B cell (primary cell): ENCODE data around the gene GGA2. TPM values are rescaled to one million over a fixed set of nuclear protein-coding genes. Genes with fewer than 3 reads are reported as not detected.

Source experiments
- ATAC-seq: fragments of 200-7000 bp; cut with Tn5 transposase; one replicate; pipeline ENCODE4 v1.10.0; 2021; ENCODE audit warnings: low read depth, mild to moderate bottlenecking, moderate number of reproducible peaks, moderate library complexity
- CTCF ChIA-PET: fragments of 350-600 bp; sonication (Branson Sonifier 250); formaldehyde crosslinking; loops from one replicate; lab custom pipeline; 2021; ENCODE audit warnings: antibody characterized with exemption, inconsistent platforms; lab: Charles Lee
- POLR2A ChIA-PET: fragments of 350-600 bp; sonication (Branson Sonifier 250); formaldehyde crosslinking; loops from one replicate; lab custom pipeline; 2021; ENCODE audit warnings: antibody characterized with exemption; lab: Charles Lee
- DNase-seq: peaks from one replicate; pipeline ENCODE4 v3.0.0; 2013
- H2AFZ ChIP-seq: 2 replicates; pipeline ENCODE4 v1.6.1; 2012; ENCODE audit warnings: mild to moderate bottlenecking, low read depth, low read length; ENCODE audit not compliant: insufficient read depth, poor library complexity, severe bottlenecking
- H3K27ac ChIP-seq, 2 donors: 1 replicate in 1 of 2; 2 replicates in 1 of 2; pipeline ENCODE4 v1.5.1; 2012 to 2013; ENCODE audit warnings: low read length in 2 of 2, mild to moderate bottlenecking in 2 of 2, moderate library complexity in 1 of 2
- H3K27me3 ChIP-seq, 4 experiments: fragments of 200-600 bp in 1 of 4; sonication (generic) in 1 of 4; replicated peaks in 1 of 4; 1 replicate in 2 of 4; 2 replicates in 2 of 4; pipeline versions ENCODE4 v1.6.1 to v1.7.0; 2013 to 2016; ENCODE audit warnings: low read length in 3 of 4, mild to moderate bottlenecking in 2 of 4, mixed read lengths in 1 of 4, moderate library complexity in 1 of 4; ENCODE audit not compliant: insufficient read depth in 4 of 4, control insufficient read depth in 3 of 4; ENCODE audit errors: control extremely low read depth in 1 of 4
- H3K36me3 ChIP-seq, 2 experiments: replicated peaks in 1 of 2; 1 replicate in 1 of 2; 2 replicates in 1 of 2; pipeline versions ENCODE4 v1.6.1 to v1.7.1; 2013; ENCODE audit warnings: low read length in 1 of 2; ENCODE audit not compliant: insufficient read depth in 2 of 2, control insufficient read depth in 1 of 2; ENCODE audit errors: control extremely low read depth in 1 of 2, extremely low read depth in 1 of 2
- H3K4me1 ChIP-seq, 2 donors: fragments of 200-600 bp in 1 of 2; sonication (generic) in 1 of 2; 1 replicate in 1 of 2; 2 replicates in 1 of 2; pipeline versions ENCODE4 v1.5.1 to v1.6.1; 2013 to 2017; ENCODE audit warnings: low read length in 2 of 2; ENCODE audit not compliant: control insufficient read depth in 2 of 2, insufficient read depth in 2 of 2
- H3K4me2 ChIP-seq: replicated peaks from 2 replicates; pipeline ENCODE3; 2012; ENCODE audit warnings: mild to moderate bottlenecking, low read depth, low read length; ENCODE audit not compliant: poor library complexity, severe bottlenecking
- H3K4me3 ChIP-seq, 5 experiments: fragments of 200-600 bp in 1 of 5; sonication (generic) in 1 of 5; 1 replicate in 3 of 5; 2 replicates in 2 of 5; pipeline versions ENCODE4 v1.5.1 to v1.7.0; 2011 to 2016; ENCODE audit warnings: low read length in 4 of 5, mild to moderate bottlenecking in 4 of 5, low read depth in 2 of 5, control low read depth in 1 of 5, moderate library complexity in 1 of 5; ENCODE audit not compliant: insufficient read depth in 1 of 5; ENCODE audit errors: control extremely low read depth in 1 of 5, extremely low read depth in 1 of 5
- H3K79me2 ChIP-seq: fragments of 200-600 bp; sonication (generic); one replicate; pipeline ENCODE4 v1.6.0; 2016; ENCODE audit warnings: low read length; ENCODE audit not compliant: control insufficient read depth, insufficient read depth
- H3K9ac ChIP-seq: fragments of 200-600 bp; sonication (generic); 2 replicates; pipeline ENCODE4 v1.6.1; 2017; ENCODE audit warnings: mild to moderate bottlenecking, low read length, moderate library complexity
- H3K9me3 ChIP-seq, 3 donors: one replicate each; pipeline versions ENCODE4 v1.6.1 to v1.7.1; 2013; ENCODE audit warnings: low read length in 2 of 3; ENCODE audit not compliant: control insufficient read depth in 2 of 3, insufficient read depth in 1 of 3; ENCODE audit errors: control extremely low read depth in 1 of 3
- H4K20me1 ChIP-seq: 2 replicates; pipeline ENCODE4 v1.6.0; 2012; ENCODE audit warnings: mild to moderate bottlenecking, low read length; ENCODE audit not compliant: insufficient read depth, control insufficient read depth, poor library complexity, severe bottlenecking
- H3K27ac Mint-ChIP-seq: one replicate; pipeline ENCODE4 v1.8.0; 2021; ENCODE audit warnings: mixed read lengths
- H3K27me3 Mint-ChIP-seq: one replicate; pipeline ENCODE4 v1.8.0; 2021; ENCODE audit warnings: mixed read lengths
- H3K4me1 Mint-ChIP-seq: one replicate; pipeline ENCODE4 v1.8.0; 2021; ENCODE audit warnings: mixed read lengths
- H3K4me3 Mint-ChIP-seq: one replicate; pipeline ENCODE4 v1.8.0; 2021; ENCODE audit warnings: mixed read lengths
- H3K9me3 Mint-ChIP-seq: one replicate; pipeline ENCODE4 v1.8.0; 2022; ENCODE audit warnings: mixed read lengths; ENCODE audit not compliant: insufficient read depth
- EZH2 ChIP-seq: IDR thresholded peaks from 2 replicates; pipeline ENCODE4 v1.6.1; 2012; ENCODE audit warnings: borderline replicate concordance, low read depth, mild to moderate bottlenecking, moderate library complexity, low read length; ENCODE audit not compliant: insufficient read depth, poor library complexity, severe bottlenecking
- WGBS: methylation state at CpG from one replicate; pipeline ENCODE4 v1.1.5; 2013; ENCODE audit warnings: missing lambda C conversion rate; ENCODE audit not compliant: insufficient coverage; 5-methylcytosine and 5-hydroxymethylcytosine counted together
- intact Hi-C: fragments of 100-400 bp; cut with micrococcal nuclease; formaldehyde crosslinking; loops from one replicate; pipeline ENCODE4 v1.10.0; 2022
- polyA plus RNA-seq: library from polyadenylated mRNA; depleted of rRNA; stranded (reverse); fragments of >200 nt; gene quantifications from 2 replicates; pipeline ENCODE4 v1.2.3, GENCODE V29; 2012
- total RNA-seq, 2 donors: library from RNA; stranded (reverse); fragments of 120-200 nt in 1 of 2; gene quantifications; 1 replicate in 1 of 2; 2 replicates in 1 of 2; pipeline versions ENCODE4 v1.2.3 to v1.2.4, GENCODE V29; 2013 to 2022
- TF ChIP-seq, protein P1 (sequence below): fragments of 200-600 bp; IDR thresholded peaks from one replicate; pipeline ENCODE4 v1.8.0; 2022; ENCODE audit warnings: antibody characterized with exemption, mild to moderate bottlenecking

Gene GGA2
- total and polyA plus RNA-seq, 2 donors (not counting 1 experiment from before 2014, with no cell fraction given), result 227 to 832 TPM

GRCh38 chr16:23482778-23483177 lies 27.5 kb downstream of the GGA2 start:
- Mint-ChIP-seq H3K4me1 (peaks cover 3% of the 10 kb centered on the region), H3K9me3 (no peaks in the 10 kb centered on the region), H3K27ac (peak overlapping the region; percentile 63), H3K27me3 (no peaks in the 10 kb centered on the region), H3K4me3 (peak overlapping the region; percentile 11)
- Histone ChIP-seq H3K4me1 (no peaks in the 10 kb centered on the region), H3K9ac (no peak overlapping the region), H3K27me3 (no peaks in the 10 kb centered on the region), H3K9me3 (no peaks in the 10 kb centered on the region), H4K20me1 (peaks cover 96% of the 10 kb centered on the region), H3K79me2 (peaks cover 76% of the 10 kb centered on the region), H3K4me3 (no peak overlapping the region), H3K4me2 (no peak overlapping the region), H3K36me3 (peaks cover 4 to 94% of the 10 kb centered on the region in 2 experiments), H2AFZ (no peak overlapping the region), H3K27ac (peak overlapping the region in 1 of 2 donors; percentile 59)
- 86% methylated on average over 14 of the region's 14 CpGs for WGBS
- ChIA-PET CTCF (no interaction called here), POLR2A (interaction anchor here (0.6 kb wide), 1 partner anchor 21 kb away, joined by 3 read pairs; no protein-coding TSS in a partner anchor)
- ATAC-seq, result peak; percentile 48
- peak; percentile 35 for DNase-seq
- TF ChIP-seq EZH2, result no peak
- TF ChIP-seq, protein P1, sequence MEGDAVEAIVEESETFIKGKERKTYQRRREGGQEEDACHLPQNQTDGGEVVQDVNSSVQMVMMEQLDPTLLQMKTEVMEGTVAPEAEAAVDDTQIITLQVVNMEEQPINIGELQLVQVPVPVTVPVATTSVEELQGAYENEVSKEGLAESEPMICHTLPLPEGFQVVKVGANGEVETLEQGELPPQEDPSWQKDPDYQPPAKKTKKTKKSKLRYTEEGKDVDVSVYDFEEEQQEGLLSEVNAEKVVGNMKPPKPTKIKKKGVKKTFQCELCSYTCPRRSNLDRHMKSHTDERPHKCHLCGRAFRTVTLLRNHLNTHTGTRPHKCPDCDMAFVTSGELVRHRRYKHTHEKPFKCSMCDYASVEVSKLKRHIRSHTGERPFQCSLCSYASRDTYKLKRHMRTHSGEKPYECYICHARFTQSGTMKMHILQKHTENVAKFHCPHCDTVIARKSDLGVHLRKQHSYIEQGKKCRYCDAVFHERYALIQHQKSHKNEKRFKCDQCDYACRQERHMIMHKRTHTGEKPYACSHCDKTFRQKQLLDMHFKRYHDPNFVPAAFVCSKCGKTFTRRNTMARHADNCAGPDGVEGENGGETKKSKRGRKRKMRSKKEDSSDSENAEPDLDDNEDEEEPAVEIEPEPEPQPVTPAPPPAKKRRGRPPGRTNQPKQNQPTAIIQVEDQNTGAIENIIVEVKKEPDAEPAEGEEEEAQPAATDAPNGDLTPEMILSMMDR, result no peak
- intact Hi-C loops, result no loop called here

DNA sequence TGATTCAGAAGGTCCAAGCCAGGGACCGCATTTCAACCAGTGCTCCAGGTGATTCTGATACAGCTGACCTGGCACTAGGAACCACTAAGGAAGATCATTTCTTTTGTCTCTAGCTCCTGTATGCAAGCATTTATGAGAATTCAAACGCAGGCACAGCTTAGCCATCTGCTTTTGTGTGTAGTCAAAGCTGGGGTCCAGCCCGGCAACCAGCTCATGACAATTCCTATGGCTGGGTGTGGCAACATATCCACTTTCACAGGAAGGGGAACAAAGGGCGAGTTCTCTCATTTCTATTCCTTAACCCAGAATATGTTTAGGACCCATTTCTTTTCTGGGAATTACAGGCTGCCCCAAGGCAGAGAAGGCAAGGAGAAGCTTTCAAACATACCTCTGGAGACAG lies 30.0 kb downstream of the GGA2 start:
- no peaks in the 10 kb centered on the region for H3K27me3 Mint-ChIP-seq
- Histone ChIP-seq H3K9me3 (no peaks in the 10 kb centered on the region), H3K4me3 (no peak overlapping the region), H3K9ac (no peak overlapping the region), H3K4me2 (no peak overlapping the region), H3K4me1 (peaks cover 0 to 5% of the 10 kb centered on the region in 2 donors), H3K36me3 (peaks cover 8 to 95% of the 10 kb centered on the region in 2 experiments), H3K27ac (no peak overlapping the region), H3K79me2 (peaks cover 56% of the 10 kb centered on the region), H3K27me3 (no peaks in the 10 kb centered on the region), H4K20me1 (peaks cover 96% of the 10 kb centered on the region), H2AFZ (no peak overlapping the region)
- WGBS, result 98% methylated on average over 4 of the region's 4 CpGs
- intact Hi-C loops, result no loop called here
- no peaks in the 10 kb centered on the region for H3K9me3 Mint-ChIP-seq
- peaks cover 10% of the 10 kb centered on the region for H3K4me1 Mint-ChIP-seq
- CTCF ChIA-PET, result interaction anchor here (1.2 to 1.4 kb wide), 3 partner anchors 11 to 45 kb away, joined by 3 to 5 read pairs (median 3); no protein-coding TSS in a partner anchor
- DNase-seq, result no peak
- POLR2A ChIA-PET, result no interaction called here
- TF ChIP-seq EZH2, result no peak
- TF ChIP-seq, protein P1, result no peak
- no peak overlapping the region for H3K4me3 Mint-ChIP-seq
- no peak for ATAC-seq
- peak overlapping the region; percentile 41 for H3K27ac Mint-ChIP-seq
